HEK293 (cell line): ENCODE measurements around the gene MUCL3.

Experiments
- CTCF ChIA-PET: fragments of 350-600 bp; formaldehyde crosslinking; extraction: SDS; loops from one replicate; lab custom pipeline; 2021; ENCODE audit warnings: antibody characterized with exemption; lab: Yijun Ruan, JAX
- POLR2A ChIA-PET: fragments of 300-600 bp; formaldehyde crosslinking; extraction: SDS; loops from one replicate; lab custom pipeline; 2020; ENCODE audit warnings: antibody characterized with exemption, inconsistent platforms; lab: Yijun Ruan, JAX
- H3K27ac ChIP-seq: fragments of 200-500 bp; sonication (Bioruptor generic); 2 replicates; pipeline ENCODE4 v1.5.1; 2014; ENCODE audit warnings: low read depth, low read length, control low read depth, inconsistent platforms; ENCODE audit errors: extremely low read depth
- H3K36me3 ChIP-seq, 2 experiments: fragments of 200-500 bp in 1 of 2; sonication (Bioruptor generic) in 1 of 2; 1 replicate in 1 of 2; 2 replicates in 1 of 2; pipeline ENCODE4 v1.5.1; 2014 to 2017; ENCODE audit warnings: inconsistent platforms in 2 of 2, low read length in 2 of 2; ENCODE audit not compliant: control insufficient read depth in 2 of 2, insufficient read depth in 1 of 2
- H3K4me1 ChIP-seq: fragments of 200-500 bp; sonication (Bioruptor generic); 2 replicates; pipeline ENCODE4 v1.5.1; 2014; ENCODE audit warnings: mild to moderate bottlenecking, low read length, inconsistent platforms; ENCODE audit not compliant: control insufficient read depth, insufficient read depth
- H3K4me3 ChIP-seq: 2 replicates; pipeline ENCODE4 v1.5.1; 2011; ENCODE audit warnings: low read depth, mild to moderate bottlenecking, control low read depth, low read length, moderate library complexity
- H3K9me3 ChIP-seq: fragments of 200-500 bp; sonication (Bioruptor generic); 2 replicates; pipeline ENCODE4 v1.5.1; 2014; ENCODE audit warnings: low read depth, low read length, inconsistent platforms; ENCODE audit not compliant: control insufficient read depth, insufficient read depth
- ATF2 ChIP-seq: fragments of 450-650 bp; formaldehyde crosslinking; IDR thresholded peaks from 2 replicates; pipeline ENCODE4 v1.5.1; 2016; ENCODE audit warnings: missing biosample characterization, missing genetic modification characterization, low read depth
- GFI1B ChIP-seq: fragments of 450-650 bp; formaldehyde crosslinking; IDR thresholded peaks from 2 replicates; pipeline ENCODE4 v1.5.1; 2016; ENCODE audit warnings: missing biosample characterization, missing genetic modification characterization
- HOXA7 ChIP-seq: sonication (generic); formaldehyde crosslinking; IDR thresholded peaks from 2 replicates; pipeline ENCODE4 v1.8.1; 2022; ENCODE audit warnings: missing genetic modification reagents, borderline replicate concordance
- HOXD13 ChIP-seq: sonication (generic); formaldehyde crosslinking; IDR thresholded peaks from 2 replicates; pipeline ENCODE4 v1.8.0; 2022; ENCODE audit warnings: missing genetic modification reagents, borderline replicate concordance
- INSM2 ChIP-seq: fragments of 450-650 bp; formaldehyde crosslinking; IDR thresholded peaks from 2 replicates; pipeline ENCODE4 v1.5.1; 2016; ENCODE audit warnings: missing biosample characterization, missing genetic modification characterization
- KLF17 ChIP-seq: fragments of 450-650 bp; formaldehyde crosslinking; IDR thresholded peaks from 2 replicates; pipeline ENCODE4 v1.5.1; 2016; ENCODE audit warnings: missing biosample characterization, missing genetic modification characterization
- OVOL3 ChIP-seq: fragments of 450-650 bp; formaldehyde crosslinking; IDR thresholded peaks from 2 replicates; pipeline ENCODE4 v1.5.1; 2016; ENCODE audit warnings: missing biosample characterization, missing genetic modification characterization
- PRDM4 ChIP-seq: fragments of 450-650 bp; formaldehyde crosslinking; IDR thresholded peaks from 2 replicates; pipeline ENCODE4 v1.5.1; 2017; ENCODE audit warnings: missing biosample characterization, missing genetic modification characterization
- SCRT2 ChIP-seq: fragments of 450-650 bp; formaldehyde crosslinking; IDR thresholded peaks from 2 replicates; pipeline ENCODE4 v1.5.1; 2016; ENCODE audit warnings: missing biosample characterization, missing genetic modification characterization
- YY1 ChIP-seq: fragments of 450-650 bp; formaldehyde crosslinking; IDR thresholded peaks from 2 replicates; pipeline ENCODE4 v1.5.1; 2018; ENCODE audit warnings: missing biosample characterization, missing genetic modification characterization
- ZBTB10 ChIP-seq: fragments of 450-650 bp; formaldehyde crosslinking; IDR thresholded peaks from 2 replicates; pipeline ENCODE4 v1.5.1; 2016; ENCODE audit warnings: missing biosample characterization, missing genetic modification characterization
- ZBTB44 ChIP-seq: fragments of 450-650 bp; IDR thresholded peaks from 2 replicates; pipeline ENCODE4 v1.5.1; 2018; ENCODE audit warnings: missing biosample characterization, mild to moderate bottlenecking, missing genetic modification characterization
- ZNF2 ChIP-seq: fragments of 450-650 bp; formaldehyde crosslinking; IDR thresholded peaks from 2 replicates; pipeline ENCODE4 v1.5.1; 2016; ENCODE audit warnings: missing biosample characterization, missing genetic modification characterization
- ZNF221 ChIP-seq: fragments of 450-650 bp; formaldehyde crosslinking; IDR thresholded peaks from 2 replicates; pipeline ENCODE4 v1.5.1; 2017; ENCODE audit warnings: missing biosample characterization, missing genetic modification characterization, borderline replicate concordance
- ZNF404 ChIP-seq: fragments of 450-650 bp; formaldehyde crosslinking; IDR thresholded peaks from 2 replicates; pipeline ENCODE4 v1.5.1; 2017; ENCODE audit warnings: missing biosample characterization, missing genetic modification characterization
- ZNF473 ChIP-seq: fragments of 450-650 bp; formaldehyde crosslinking; IDR thresholded peaks from 2 replicates; pipeline ENCODE4 v1.5.1; 2017; ENCODE audit warnings: missing biosample characterization, missing genetic modification characterization
- ZNF510 ChIP-seq: fragments of 450-650 bp; formaldehyde crosslinking; IDR thresholded peaks from 2 replicates; pipeline ENCODE4 v1.5.1; 2018; ENCODE audit warnings: mild to moderate bottlenecking, missing genetic modification characterization, missing biosample characterization; ENCODE audit not compliant: insufficient replicate concordance
- ZNF521 ChIP-seq: fragments of 450-650 bp; formaldehyde crosslinking; IDR thresholded peaks from 2 replicates; pipeline ENCODE4 v1.5.1; 2017; ENCODE audit warnings: missing biosample characterization, mild to moderate bottlenecking, missing genetic modification characterization
- ZNF658 ChIP-seq: fragments of 450-650 bp; formaldehyde crosslinking; IDR thresholded peaks from 2 replicates; pipeline ENCODE4; 2016; ENCODE audit warnings: missing biosample characterization, missing genetic modification characterization
- ZNF701 ChIP-seq: fragments of 450-650 bp; formaldehyde crosslinking; IDR thresholded peaks from 2 replicates; pipeline ENCODE4 v1.5.1; 2016; ENCODE audit warnings: missing biosample characterization, missing genetic modification characterization

The MUCL3 gene

GRCh38 chr6:30970946-30971345 lies 30.2 kb downstream of the MUCL3 start:
- no peak overlapping the region for H3K4me3 ChIP-seq
- H3K4me1 ChIP-seq, result no peaks in the 10 kb centered on the region
- H3K36me3 ChIP-seq, result no peaks in the 10 kb centered on the region
- POLR2A ChIA-PET, result no interaction called here
- no peak for TF ChIP-seq HOXA7 (CRISPR knock-in tag)
- TF ChIP-seq INSM2 (tag by site-specific recombination), result no peak
- TF ChIP-seq ZNF221, result no peak
- no peak for TF ChIP-seq KLF17 (tag by site-specific recombination)
- no peak for TF ChIP-seq SCRT2 (tag by site-specific recombination)
- TF ChIP-seq GFI1B (tag by site-specific recombination), result no peak
- TF ChIP-seq ZBTB10 (tag by site-specific recombination), result no peak
- no peak for TF ChIP-seq ZNF2 (tag by site-specific recombination)
- no peak for TF ChIP-seq YY1 (tag by site-specific recombination)
- TF ChIP-seq ZNF404 (tag by site-specific recombination), result no peak
- CTCF ChIA-PET, result interaction anchor here (0.9 kb wide), 1 partner anchor 12 kb away, joined by 3 read pairs; no protein-coding TSS in a partner anchor
- no peaks in the 10 kb centered on the region for H3K9me3 ChIP-seq
- no peak overlapping the region for H3K27ac ChIP-seq

GRCh38 chr6:30972816-30973215 lies 32.0 kb downstream of the MUCL3 start:
- CTCF ChIA-PET, result interaction anchor here (0.6 to 3.1 kb wide), 3 partner anchors 9 to 57 kb away, joined by 3 to 8 read pairs (median 6); no protein-coding TSS in a partner anchor

More at GRCh38 chr6:30972816-30973215, 32.0 kb downstream of the MUCL3 start:
- POLR2A ChIA-PET, result interaction anchor here (0.9 kb wide), 1 partner anchor 9 kb away, joined by 3 read pairs; no protein-coding TSS in a partner anchor
- Histone ChIP-seq H3K9me3 (no peaks in the 10 kb centered on the region), H3K4me3 (no peak overlapping the region), H3K27ac (no peak overlapping the region), H3K36me3 (no peaks in the 10 kb centered on the region), H3K4me1 (no peaks in the 10 kb centered on the region)
- TF ChIP-seq OVOL3 (no peak), ZNF701 (tag by site-specific recombination) (no peak), ZNF658 (tag by site-specific recombination) (no peak), ATF2 (tag by site-specific recombination) (no peak), HOXD13 (no peak), ZNF473 (tag by site-specific recombination) (no peak), ZNF510 (tag by site-specific recombination) (no peak), ZNF521 (tag by site-specific recombination) (no peak), ZBTB44 (no peak), PRDM4 (no peak)
